Neural progenitor cell (in vitro differentiated cells): Measurements from ENCODE around the gene ADAM11.

Source experiments
- CTCF ChIP-seq: fragments of 200-600 bp; sonication (generic); IDR thresholded peaks from 2 replicates; pipeline ENCODE4 v1.5.1; 2017; ENCODE audit warnings: antibody characterized with exemption, mild to moderate bottlenecking
- EZH2 ChIP-seq: fragments of 200-600 bp; sonication (generic); IDR thresholded peaks from 2 replicates; pipeline ENCODE4 v1.6.1; 2017; ENCODE audit warnings: antibody characterized with exemption, mild to moderate bottlenecking, moderate library complexity
- EZH2phosphoT487 ChIP-seq: fragments of 200-600 bp; sonication (generic); IDR thresholded peaks from 2 replicates; pipeline ENCODE4 v1.6.1; 2017; ENCODE audit warnings: antibody characterized with exemption

DNA sequence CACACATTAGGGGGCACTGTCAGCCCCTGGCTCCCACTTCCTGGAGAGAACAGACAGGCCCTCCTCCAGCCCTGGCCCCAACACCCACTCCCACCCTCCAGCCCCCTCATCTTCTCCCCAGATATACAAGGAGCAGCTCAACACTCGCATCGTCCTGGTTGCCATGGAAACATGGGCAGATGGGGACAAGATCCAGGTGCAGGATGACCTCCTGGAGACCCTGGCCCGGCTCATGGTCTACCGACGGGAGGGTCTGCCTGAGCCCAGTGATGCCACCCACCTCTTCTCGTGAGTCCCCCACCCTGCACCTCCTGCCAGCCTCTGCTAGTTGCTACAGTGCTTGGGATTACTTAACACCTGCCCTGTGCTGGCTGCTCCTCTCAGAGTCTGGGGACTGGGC, 14.4 kb downstream of the ADAM11 start:
- TF ChIP-seq CTCF (no peak), EZH2 (no peak), EZH2phosphoT487 (no peak)
